DOHH2 (cell line): ENCODE measurements around the gene COL23A1.

Source experiments
- H3F3A ChIP-seq: fragments of 200-600 bp; sonication (generic), shearing (Covaris generic); 2 replicates; pipeline ENCODE4 v1.6.0; 2016; ENCODE audit warnings: antibody characterized with exemption, mild to moderate bottlenecking; ENCODE audit not compliant: control insufficient read depth, insufficient read depth
- H3K27ac ChIP-seq: fragments of 200-600 bp; sonication (generic); 2 replicates; pipeline ENCODE4 v1.5.1; 2014; ENCODE audit warnings: low read depth, mild to moderate bottlenecking, low read length, moderate library complexity
- H3K27me3 ChIP-seq: fragments of 200-600 bp; sonication (generic); 2 replicates; pipeline ENCODE4 v1.6.1; 2014; ENCODE audit warnings: mild to moderate bottlenecking, low read length, mixed read lengths; ENCODE audit not compliant: control insufficient read depth
- H3K36me3 ChIP-seq: fragments of 200-600 bp; sonication (generic); 2 replicates; pipeline ENCODE4 v1.6.1; 2014; ENCODE audit warnings: mild to moderate bottlenecking, low read length, moderate library complexity, mixed read lengths; ENCODE audit not compliant: control insufficient read depth
- H3K4me1 ChIP-seq: fragments of 200-600 bp; sonication (generic); 2 replicates; pipeline ENCODE4 v1.6.1; 2014; ENCODE audit warnings: mild to moderate bottlenecking, low read length, mixed read lengths; ENCODE audit not compliant: control insufficient read depth
- H3K4me2 ChIP-seq: fragments of 200-600 bp; sonication (generic); 2 replicates; pipeline ENCODE4 v1.6.0; 2014; ENCODE audit warnings: mild to moderate bottlenecking, low read length, moderate library complexity
- H3K4me3 ChIP-seq: fragments of 200-600 bp; sonication (generic); 2 replicates; pipeline ENCODE4 v1.5.1; 2014; ENCODE audit warnings: mild to moderate bottlenecking, low read length, mixed read lengths
- H3K79me2 ChIP-seq: fragments of 200-600 bp; sonication (generic); 2 replicates; pipeline ENCODE4 v1.6.1; 2014; ENCODE audit warnings: mild to moderate bottlenecking, low read length, mixed read lengths; ENCODE audit not compliant: control insufficient read depth
- H3K9me2 ChIP-seq: fragments of 200-600 bp; sonication (generic); replicated peaks from 2 replicates; pipeline ENCODE4 v1.6.1; 2014; ENCODE audit warnings: mild to moderate bottlenecking, low read length, mixed read lengths; ENCODE audit not compliant: control insufficient read depth
- H3K9me3 ChIP-seq: fragments of 200-600 bp; sonication (generic); 2 replicates; pipeline ENCODE4 v1.6.1; 2014; ENCODE audit warnings: antibody characterized with exemption, low read length, mixed read lengths; ENCODE audit not compliant: control insufficient read depth, insufficient read depth
- H4K20me1 ChIP-seq: fragments of 200-600 bp; sonication (generic); 2 replicates; pipeline ENCODE4 v1.6.0; 2014; ENCODE audit warnings: low read depth, mild to moderate bottlenecking, antibody characterized with exemption, low read length, moderate library complexity; ENCODE audit not compliant: control insufficient read depth, insufficient read depth
- CTCF ChIP-seq: fragments of 200-600 bp; sonication (generic); IDR thresholded peaks from one replicate; pipeline ENCODE4 v1.5.1; 2014; ENCODE audit warnings: antibody characterized with exemption, mild to moderate bottlenecking, low read depth, low read length; ENCODE audit not compliant: poor library complexity, severe bottlenecking
- EZH2phosphoT487 ChIP-seq: fragments of 200-600 bp; sonication (generic); IDR thresholded peaks from 2 replicates; pipeline ENCODE4 v1.6.1; 2017; ENCODE audit warnings: borderline replicate concordance, mild to moderate bottlenecking, antibody characterized with exemption, low read length, moderate library complexity, mixed read lengths

The COL23A1 gene

GRCh38 chr5:178553517-178553916, 36.7 kb downstream of the COL23A1 start:
- no peaks in the 10 kb centered on the region for H3K79me2 ChIP-seq
- H3K36me3 ChIP-seq, result no peaks in the 10 kb centered on the region
- no peak overlapping the region for H3K27ac ChIP-seq
- no peaks in the 10 kb centered on the region for H3K9me3 ChIP-seq
- H3K9me2 ChIP-seq, result no peaks in the 10 kb centered on the region
- no peak for TF ChIP-seq EZH2phosphoT487
- TF ChIP-seq CTCF, result no peak
- H3K4me2 ChIP-seq, result no peak overlapping the region
- H4K20me1 ChIP-seq, result no peaks in the 10 kb centered on the region
- no peaks in the 10 kb centered on the region for H3K4me1 ChIP-seq
- no peaks in the 10 kb centered on the region for H3K27me3 ChIP-seq
- H3F3A ChIP-seq, result no peaks in the 10 kb centered on the region
- H3K4me3 ChIP-seq, result no peak overlapping the region

- no peak for TF ChIP-seq CTCF
- TF ChIP-seq EZH2phosphoT487, result no peak
- Histone ChIP-seq H3F3A (no peaks in the 10 kb centered on the region), H3K4me2 (no peak overlapping the region), H3K79me2 (no peaks in the 10 kb centered on the region), H3K27me3 (no peaks in the 10 kb centered on the region), H3K9me2 (no peaks in the 10 kb centered on the region), H3K27ac (no peak overlapping the region), H3K36me3 (no peaks in the 10 kb centered on the region), H4K20me1 (no peaks in the 10 kb centered on the region), H3K9me3 (no peaks in the 10 kb centered on the region), H3K4me3 (no peak overlapping the region), H3K4me1 (no peaks in the 10 kb centered on the region)
Measured at GRCh38 chr5:178551468-178551867, 38.7 kb downstream of the COL23A1 start.

GRCh38 chr5:178551059-178551458, 39.1 kb downstream of the COL23A1 start:
- Histone ChIP-seq H3K4me2 (no peak overlapping the region), H3K36me3 (no peaks in the 10 kb centered on the region), H3K9me2 (no peaks in the 10 kb centered on the region), H3K79me2 (no peaks in the 10 kb centered on the region), H3K4me3 (no peak overlapping the region), H3K9me3 (no peaks in the 10 kb centered on the region), H3K27me3 (no peaks in the 10 kb centered on the region), H3K4me1 (no peaks in the 10 kb centered on the region), H3F3A (no peaks in the 10 kb centered on the region), H3K27ac (no peak overlapping the region), H4K20me1 (no peaks in the 10 kb centered on the region)
- TF ChIP-seq EZH2phosphoT487 (no peak), CTCF (peak; percentile 35)

GRCh38 chr5:178548746-178549145, 41.4 kb downstream of the COL23A1 start:
- H3K27me3 ChIP-seq, result no peaks in the 10 kb centered on the region

More at GRCh38 chr5:178548746-178549145, 41.4 kb downstream of the COL23A1 start:
- no peaks in the 10 kb centered on the region for H3K4me1 ChIP-seq
- H3K79me2 ChIP-seq, result no peaks in the 10 kb centered on the region
- no peaks in the 10 kb centered on the region for H3K9me2 ChIP-seq
- no peak for TF ChIP-seq EZH2phosphoT487
- no peak for TF ChIP-seq CTCF
- H3K4me2 ChIP-seq, result no peak overlapping the region
- H3K4me3 ChIP-seq, result no peak overlapping the region
- H3K27ac ChIP-seq, result no peak overlapping the region
- H3K9me3 ChIP-seq, result no peaks in the 10 kb centered on the region
- H4K20me1 ChIP-seq, result no peaks in the 10 kb centered on the region
- H3F3A ChIP-seq, result no peaks in the 10 kb centered on the region
- H3K36me3 ChIP-seq, result no peaks in the 10 kb centered on the region
